Transverse colon (tissue), 4 donors: Measurements from ENCODE around the gene DGKG.

Source experiments
- CTCF ChIP-seq, 5 experiments: fragments of 200-600 bp in 3 of 5; fragments of 450-650 bp in 2 of 5; sonication (generic) in 3 of 5; IDR thresholded peaks; 1 replicate in 2 of 5; 2 replicates in 3 of 5; pipeline ENCODE4 v1.5.1; 2016 to 2017; ENCODE audit warnings: antibody characterized with exemption in 5 of 5, inconsistent platforms in 3 of 5, mild to moderate bottlenecking in 2 of 5, moderate library complexity in 1 of 5
- EP300 ChIP-seq: sonication (generic); formaldehyde crosslinking; IDR thresholded peaks from one replicate; pipeline ENCODE4 v1.6.1; 2017; ENCODE audit warnings: antibody characterized with exemption, low read depth
- POLR2A ChIP-seq: fragments of 450-650 bp; IDR thresholded peaks from one replicate; pipeline ENCODE4 v1.6.1; 2016; ENCODE audit warnings: antibody characterized with exemption, mild to moderate bottlenecking, moderate library complexity
- POLR2AphosphoS5 ChIP-seq, 3 donors: sonication (generic); formaldehyde crosslinking; IDR thresholded peaks; one replicate each; pipeline ENCODE4 v1.6.1; 2016; ENCODE audit warnings: antibody characterized with exemption in 3 of 3

- TF ChIP-seq CTCF (IDR thresholded peaks at IDR 0.05) (no peak), POLR2AphosphoS5 (IDR thresholded peaks at IDR 0.05) (no peak), POLR2A (no peak), EP300 (no peak)
Observed at GRCh38 chr3:186187401-186188275, 174.4 kb downstream of the DGKG start.
